ENCODE results near the gene HADH.
"Not testable (repeated sequence)": the region's sequence is repeated elsewhere in the genome, so short reads cannot be mapped to it uniquely, and the experiment has no call there.

The HADH gene

GRCh38 chr4:107996949-107997788 lies 7.5 kb downstream of the HADH start:
- no peak for DNase-seq

GRCh38 chr4:107997794-107998193 lies 8.1 kb downstream of the HADH start:
- no peak for DNase-seq

- no peak for DNase-seq
Observed at GRCh38 chr4:107999932-108000539, 10.3 kb downstream of the HADH start.

- no peak for DNase-seq
Observed at GRCh38 chr4:108001540-108002135, 11.9 kb downstream of the HADH start.

- DNase-seq: no peak
Observed at GRCh38 chr4:108003982-108004515, 14.4 kb downstream of the HADH start.

- DNase-seq: no peak
Observed at GRCh38 chr4:108004646-108005045, 15.0 kb downstream of the HADH start.

GRCh38 chr4:108005807-108006206 lies 16.1 kb downstream of the HADH start:
- no peak for DNase-seq

GRCh38 chr4:108006361-108006760 lies 16.7 kb downstream of the HADH start:
- DNase-seq: no peak

GRCh38 chr4:108007984-108008383 lies 18.3 kb downstream of the HADH start:
- no peak for DNase-seq

GRCh38 chr4:108008721-108009120 lies 19.0 kb downstream of the HADH start:
- no peak for DNase-seq

- no peak for DNase-seq
Observed at GRCh38 chr4:108010167-108010566, 20.5 kb downstream of the HADH start.

GRCh38 chr4:108012382-108012781 lies 22.7 kb downstream of the HADH start:
- DNase-seq: not testable (repeated sequence)

GRCh38 chr4:108013327-108013726 lies 23.6 kb downstream of the HADH start:
- DNase-seq: no peak

GRCh38 chr4:108013955-108014354 lies 24.3 kb downstream of the HADH start:
- DNase-seq: no peak

- peak; percentile 81 for DNase-seq
Observed at GRCh38 chr4:108018040-108018883, 28.6 kb downstream of the HADH start.

GRCh38 chr4:108018884-108019187 lies 29.1 kb downstream of the HADH start:
- DNase-seq: no peak

GRCh38 chr4:108024085-108024877 lies 34.6 kb downstream of the HADH start:
- no peak for DNase-seq

GRCh38 chr4:108024878-108025165 lies 35.1 kb downstream of the HADH start:
- DNase-seq: no peak

- peak; percentile 43 for DNase-seq
Observed at GRCh38 chr4:108029016-108029720, 39.5 kb downstream of the HADH start.

GRCh38 chr4:108029731-108030130 lies 40.0 kb downstream of the HADH start:
- no peak for DNase-seq

GRCh38 chr4:108030332-108030731 lies 40.6 kb downstream of the HADH start:
- peak; percentile 79 for DNase-seq

Measured in activated CD4-positive, alpha-beta T cell treated with anti-CD3 and anti-CD28 coated beads, Interleukin-10, Interleukin-2, amounts not matched to agents 100 ng/mL and 50 ng/mL, durations not matched to agents 16 hours and 8 hours (primary cell).